Gastrocnemius medialis (tissue), 4 donors: ENCODE measurements around the gene ABCC4. TPM values are rescaled to one million over a fixed set of nuclear protein-coding genes. Genes with fewer than 3 reads are reported as not detected.

Experiments
- ATAC-seq, 2 donors: fragments of 150-250 bp; one replicate each; pipeline ENCODE4 v1.9.1; 2016
- DNase-seq, 2 donors: peaks; one replicate each; pipeline ENCODE4 v3.0.0-alpha.2; 2019
- H3K27ac ChIP-seq, 4 donors: fragments of 200-600 bp; sonication (generic); 1 replicate in 1 of 4; 2 replicates in 3 of 4; pipeline ENCODE4 v1.5.1; 2016 to 2018; ENCODE audit warnings: mild to moderate bottlenecking in 2 of 4, moderate library complexity in 1 of 4
- H3K27me3 ChIP-seq, 3 donors: fragments of 200-600 bp; sonication (generic) in 2 of 3; 1 replicate in 1 of 3; 2 replicates in 2 of 3; pipeline versions ENCODE4 v1.5.1 to v1.6.0; 2016 to 2019; ENCODE audit warnings: mild to moderate bottlenecking in 1 of 3, moderate library complexity in 1 of 3
- H3K36me3 ChIP-seq, 2 donors: fragments of 200-600 bp; sonication (generic) in 1 of 2; one replicate each; pipeline ENCODE4 v1.5.1; 2017 to 2018
- H3K4me1 ChIP-seq, 2 donors: fragments of 200-600 bp; sonication (generic) in 1 of 2; one replicate each; pipeline ENCODE4 v1.5.1; 2016 to 2017; ENCODE audit warnings: mild to moderate bottlenecking in 2 of 2
- H3K4me3 ChIP-seq, 4 donors: fragments of 200-600 bp; sonication (generic) in 3 of 4; 1 replicate in 1 of 4; 2 replicates in 3 of 4; pipeline ENCODE4 v1.5.1; 2016 to 2019; ENCODE audit warnings: mild to moderate bottlenecking in 2 of 4
- H3K9me3 ChIP-seq, 3 donors: fragments of 200-600 bp; sonication (generic) in 2 of 3; 1 replicate in 1 of 3; 2 replicates in 2 of 3; pipeline ENCODE4 v1.5.1; 2016 to 2019
- CTCF ChIP-seq, 5 experiments: fragments of 450-650 bp in 3 of 5; fragments of 200-600 bp in 2 of 5; sonication (generic) in 2 of 5; IDR thresholded peaks in 4 of 5; conservative IDR thresholded peaks in 1 of 5; 1 replicate in 4 of 5; 2 replicates in 1 of 5; pipeline ENCODE4 v1.5.1; 2016 to 2019; ENCODE audit warnings: antibody characterized with exemption in 5 of 5, mild to moderate bottlenecking in 3 of 5, moderate library complexity in 3 of 5
- POLR2A ChIP-seq, 2 donors: fragments of 450-650 bp; IDR thresholded peaks; one replicate each; pipeline ENCODE4 v1.6.1; 2017; ENCODE audit warnings: antibody characterized with exemption in 2 of 2, mild to moderate bottlenecking in 2 of 2, moderate library complexity in 2 of 2
- in situ Hi-C, 4 donors: fragments of 200-750 bp; cut with MboI; loops; one replicate each; pipeline versions ENCODE4 v1.15.0 to v1.8.0; 2017; ENCODE audit warnings: low sequenced_read_pairs in 4 of 4
- intact Hi-C: fragments of 100-400 bp; cut with DNase I; formaldehyde crosslinking; loops from one replicate; pipeline ENCODE4 v1.15.1; 2023; ENCODE audit warnings: low total_unique reads
- total RNA-seq, 4 donors: library from RNA; depleted of rRNA; stranded (reverse); fragments of >200 nt; gene quantifications; one replicate each; pipeline versions ENCODE4 v1.1.0 to v1.2.3, GENCODE V29; 2016

The ABCC4 gene
- total RNA-seq, 4 donors from 2014 or later = 5.4 to 16.2 (median 11.9) TPM

GRCh38 chr13:95121516-95121915 is 179.7 kb downstream of the ABCC4 start:
- H3K4me3 ChIP-seq = no peak overlapping the region
- TF ChIP-seq POLR2A (IDR thresholded peaks at IDR 0.05) = no peak
- TF ChIP-seq CTCF (IDR thresholded peaks at IDR 0.05 in 4 of 5, conservative IDR thresholded peaks at IDR 0.05 in 1 of 5) = no peak
- no peaks in the 10 kb centered on the region for H3K27me3 ChIP-seq
- DNase-seq (no peak), ATAC-seq (no peak)
- in situ Hi-C loops (no loop called here), intact Hi-C loops (no loop called here)
- H3K4me1 ChIP-seq = no peaks in the 10 kb centered on the region
- H3K36me3 ChIP-seq = no peaks in the 10 kb centered on the region
- H3K27ac ChIP-seq = no peak overlapping the region
- no peaks in the 10 kb centered on the region for H3K9me3 ChIP-seq

GRCh38 chr13:95120650-95121049 is 180.6 kb downstream of the ABCC4 start:
- no peaks in the 10 kb centered on the region for H3K9me3 ChIP-seq
- no peak overlapping the region for H3K27ac ChIP-seq
- no peaks in the 10 kb centered on the region for H3K36me3 ChIP-seq
- in situ Hi-C loops (no loop called here), intact Hi-C loops (no loop called here)
- H3K4me3 ChIP-seq = no peak overlapping the region
- no peak for DNase-seq
- no peaks in the 10 kb centered on the region for H3K27me3 ChIP-seq
- TF ChIP-seq POLR2A (IDR thresholded peaks at IDR 0.05) (no peak), CTCF (IDR thresholded peaks at IDR 0.05 in 4 of 5, conservative IDR thresholded peaks at IDR 0.05 in 1 of 5) (no peak)
- no peak for ATAC-seq
- no peaks in the 10 kb centered on the region for H3K4me1 ChIP-seq

GRCh38 chr13:95118541-95119324 is 182.5 kb downstream of the ABCC4 start:
- ATAC-seq = no peak
- H3K36me3 ChIP-seq = no peaks in the 10 kb centered on the region

GRCh38 chr13:95117092-95117491 is 184.2 kb downstream of the ABCC4 start:
- no peak overlapping the region for H3K4me3 ChIP-seq
- H3K27ac ChIP-seq = no peak overlapping the region
- DNase-seq (no peak), ATAC-seq (no peak)
- H3K4me1 ChIP-seq = no peaks in the 10 kb centered on the region
- H3K9me3 ChIP-seq = no peaks in the 10 kb centered on the region
- intact Hi-C loops = no loop called here
- H3K27me3 ChIP-seq = no peaks in the 10 kb centered on the region
- in situ Hi-C loops = no loop called here
- H3K36me3 ChIP-seq = no peaks in the 10 kb centered on the region
- TF ChIP-seq POLR2A (IDR thresholded peaks at IDR 0.05) = no peak
- TF ChIP-seq CTCF (IDR thresholded peaks at IDR 0.05 in 4 of 5, conservative IDR thresholded peaks at IDR 0.05 in 1 of 5) = no peak

More at GRCh38 chr13:95118541-95119324, 182.5 kb downstream of the ABCC4 start:
- no peaks in the 10 kb centered on the region for H3K27me3 ChIP-seq
- no peak for DNase-seq
- no peaks in the 10 kb centered on the region for H3K4me1 ChIP-seq
- intact Hi-C loops (no loop called here), in situ Hi-C loops (no loop called here)
- no peak overlapping the region for H3K4me3 ChIP-seq
- H3K27ac ChIP-seq = no peak overlapping the region
- TF ChIP-seq CTCF (IDR thresholded peaks at IDR 0.05 in 4 of 5, conservative IDR thresholded peaks at IDR 0.05 in 1 of 5) (no peak), POLR2A (IDR thresholded peaks at IDR 0.05) (no peak)
- no peaks in the 10 kb centered on the region for H3K9me3 ChIP-seq
